Activated naive CD4-positive, alpha-beta T cell treated with anti-CD3 and anti-CD28 coated beads, Interleukin-2, amount 50 U/mL, for 24 hours (primary cell): ENCODE results near the gene C14orf93.
"Not testable (repeated sequence)": the region's sequence is repeated elsewhere in the genome, so short reads cannot be mapped to it uniquely, and the experiment has no call there.

Experiments
- H3K27ac Mint-ChIP-seq: one replicate; pipeline ENCODE4 v1.8.0; 2021; ENCODE audit warnings: mild to moderate bottlenecking, mixed read lengths
- H3K27me3 Mint-ChIP-seq: one replicate; pipeline ENCODE4 v1.8.0; 2021; ENCODE audit warnings: mixed read lengths
- H3K36me3 Mint-ChIP-seq: one replicate; pipeline ENCODE4 v1.8.0; 2021; ENCODE audit warnings: mixed read lengths
- H3K4me1 Mint-ChIP-seq: one replicate; pipeline ENCODE4 v1.8.0; 2021; ENCODE audit warnings: mixed read lengths
- H3K4me3 Mint-ChIP-seq: one replicate; pipeline ENCODE4 v1.8.0; 2021; ENCODE audit warnings: mild to moderate bottlenecking, mixed read lengths
- H3K9me3 Mint-ChIP-seq: one replicate; pipeline ENCODE4 v1.8.0; 2021; ENCODE audit warnings: mixed read lengths

C14orf93 gene

GRCh38 chr14:23009483-23009938 is 432 bp downstream of the C14orf93 start:
- Mint-ChIP-seq H3K4me1 (peaks cover 56% of the 10 kb centered on the region), H3K27ac (peak overlapping the region; percentile 98), H3K27me3 (no peaks in the 10 kb centered on the region), H3K9me3 (no peaks in the 10 kb centered on the region), H3K36me3 (no peaks in the 10 kb centered on the region), H3K4me3 (peak overlapping the region; percentile 93)

GRCh38 chr14:23008831-23009230 is 1.1 kb downstream of the C14orf93 start:
- peak overlapping the region; percentile 93 for H3K4me3 Mint-ChIP-seq
- H3K36me3 Mint-ChIP-seq: no peaks in the 10 kb centered on the region
- peak overlapping the region; percentile 48 for H3K27ac Mint-ChIP-seq
- no peaks in the 10 kb centered on the region for H3K9me3 Mint-ChIP-seq
- peaks cover 56% of the 10 kb centered on the region for H3K4me1 Mint-ChIP-seq
- no peaks in the 10 kb centered on the region for H3K27me3 Mint-ChIP-seq

- no peaks in the 10 kb centered on the region for H3K27me3 Mint-ChIP-seq
- peaks cover 56% of the 10 kb centered on the region for H3K4me1 Mint-ChIP-seq
- H3K4me3 Mint-ChIP-seq: peak overlapping the region; percentile 98
- H3K36me3 Mint-ChIP-seq: no peaks in the 10 kb centered on the region
- H3K9me3 Mint-ChIP-seq: no peaks in the 10 kb centered on the region
- H3K27ac Mint-ChIP-seq: peak overlapping the region; percentile 99
Measured at GRCh38 chr14:23006544-23007419, 3.2 kb downstream of the C14orf93 start.

GRCh38 chr14:23006188-23006534 is 3.8 kb downstream of the C14orf93 start:
- Mint-ChIP-seq H3K36me3 (no peaks in the 10 kb centered on the region), H3K4me1 (peaks cover 52% of the 10 kb centered on the region), H3K4me3 (peak overlapping the region; percentile 98), H3K27ac (peak overlapping the region; percentile 99), H3K27me3 (no peaks in the 10 kb centered on the region), H3K9me3 (no peaks in the 10 kb centered on the region)

GRCh38 chr14:23005451-23006187 is 4.3 kb downstream of the C14orf93 start:
- H3K27me3 Mint-ChIP-seq: no peaks in the 10 kb centered on the region
- H3K36me3 Mint-ChIP-seq: no peaks in the 10 kb centered on the region
- H3K4me1 Mint-ChIP-seq: peaks cover 51% of the 10 kb centered on the region
- peak overlapping the region; percentile 99 for H3K27ac Mint-ChIP-seq
- peak overlapping the region; percentile 98 for H3K4me3 Mint-ChIP-seq
- no peaks in the 10 kb centered on the region for H3K9me3 Mint-ChIP-seq

GRCh38 chr14:23004274-23004673 is 5.7 kb downstream of the C14orf93 start:
- H3K27ac Mint-ChIP-seq, H3K9me3 Mint-ChIP-seq, H3K4me3 Mint-ChIP-seq, H3K27me3 Mint-ChIP-seq, H3K36me3 Mint-ChIP-seq: not testable (repeated sequence)
- peaks cover 39% of the 10 kb centered on the region for H3K4me1 Mint-ChIP-seq

GRCh38 chr14:23002592-23002991 is 7.4 kb downstream of the C14orf93 start:
- H3K27me3 Mint-ChIP-seq: no peaks in the 10 kb centered on the region
- H3K36me3 Mint-ChIP-seq: no peaks in the 10 kb centered on the region
- peaks cover 25% of the 10 kb centered on the region for H3K4me1 Mint-ChIP-seq
- H3K4me3 Mint-ChIP-seq: no peak overlapping the region
- no peaks in the 10 kb centered on the region for H3K9me3 Mint-ChIP-seq
- no peak overlapping the region for H3K27ac Mint-ChIP-seq

GRCh38 chr14:23000860-23001259 is 9.1 kb downstream of the C14orf93 start:
- H3K4me1 Mint-ChIP-seq: peaks cover 8% of the 10 kb centered on the region
- H3K36me3 Mint-ChIP-seq: no peaks in the 10 kb centered on the region
- H3K27me3 Mint-ChIP-seq: no peaks in the 10 kb centered on the region
- no peaks in the 10 kb centered on the region for H3K9me3 Mint-ChIP-seq
- H3K27ac Mint-ChIP-seq: no peak overlapping the region
- H3K4me3 Mint-ChIP-seq: no peak overlapping the region

- Mint-ChIP-seq H3K27me3 (no peaks in the 10 kb centered on the region), H3K4me1 (no peaks in the 10 kb centered on the region), H3K36me3 (no peaks in the 10 kb centered on the region), H3K27ac (no peak overlapping the region), H3K4me3 (no peak overlapping the region), H3K9me3 (no peaks in the 10 kb centered on the region)
Measured at GRCh38 chr14:22998329-22999012, 11.5 kb downstream of the C14orf93 start.

- H3K27ac Mint-ChIP-seq: no peak overlapping the region
- H3K4me1 Mint-ChIP-seq: no peaks in the 10 kb centered on the region
- H3K4me3 Mint-ChIP-seq: no peak overlapping the region
- H3K27me3 Mint-ChIP-seq: no peaks in the 10 kb centered on the region
- H3K9me3 Mint-ChIP-seq: no peaks in the 10 kb centered on the region
- H3K36me3 Mint-ChIP-seq: peaks cover 2% of the 10 kb centered on the region
Measured at GRCh38 chr14:22997676-22998323, 12.1 kb downstream of the C14orf93 start.

GRCh38 chr14:22996768-22997654 is 12.9 kb downstream of the C14orf93 start:
- Mint-ChIP-seq H3K4me1 (no peaks in the 10 kb centered on the region), H3K4me3 (no peak overlapping the region), H3K27ac (no peak overlapping the region), H3K36me3 (peaks cover 2% of the 10 kb centered on the region), H3K27me3 (no peaks in the 10 kb centered on the region), H3K9me3 (no peaks in the 10 kb centered on the region)

GRCh38 chr14:22995889-22996625 is 13.9 kb downstream of the C14orf93 start:
- Mint-ChIP-seq H3K27ac (no peak overlapping the region), H3K4me3 (no peak overlapping the region), H3K4me1 (no peaks in the 10 kb centered on the region), H3K27me3 (no peaks in the 10 kb centered on the region), H3K9me3 (no peaks in the 10 kb centered on the region), H3K36me3 (peaks cover 5% of the 10 kb centered on the region)

GRCh38 chr14:22994762-22995275 is 15.1 kb downstream of the C14orf93 start:
- Mint-ChIP-seq H3K4me3 (no peak overlapping the region), H3K4me1 (no peaks in the 10 kb centered on the region), H3K27me3 (no peaks in the 10 kb centered on the region), H3K9me3 (no peaks in the 10 kb centered on the region), H3K27ac (no peak overlapping the region), H3K36me3 (peaks cover 5% of the 10 kb centered on the region)

- Mint-ChIP-seq H3K9me3 (no peaks in the 10 kb centered on the region), H3K27ac (no peak overlapping the region), H3K4me3 (no peak overlapping the region), H3K36me3 (peaks cover 5% of the 10 kb centered on the region), H3K27me3 (no peaks in the 10 kb centered on the region), H3K4me1 (no peaks in the 10 kb centered on the region)
Measured at GRCh38 chr14:22993517-22993916, 16.4 kb downstream of the C14orf93 start.
